ENCODE results near the gene ROBO2.

DNA sequence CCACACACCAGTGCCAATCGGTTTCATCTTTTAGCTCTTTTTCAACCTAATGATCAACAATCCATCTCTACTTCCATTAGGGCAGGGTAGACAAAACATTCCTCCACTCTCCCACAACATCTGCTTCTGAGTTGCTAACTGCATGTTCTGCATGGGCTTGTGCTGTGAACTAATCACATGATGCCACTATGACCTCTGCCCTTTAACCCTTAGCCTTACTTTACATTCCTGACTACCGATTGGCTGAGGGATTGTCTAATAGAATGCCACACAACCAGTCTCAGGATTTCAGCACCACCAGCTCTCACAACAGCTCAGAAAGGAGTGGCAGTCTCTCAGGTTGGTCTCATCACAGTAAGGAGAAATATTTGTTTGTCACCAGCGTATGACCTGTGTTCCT is 562.8 kb downstream of the ROBO2 start:
- TF ChIP-seq FOXM1 (IDR thresholded peaks at IDR 0.05; ENCODE audit: borderline replicate concordance) (no peak), FOXA1 (IDR thresholded peaks at IDR 0.05) (no peak), ARNT (IDR thresholded peaks at IDR 0.05) (no peak), SUZ12 (IDR thresholded peaks at IDR 0.05) (no peak), FOXK2 (IDR thresholded peaks at IDR 0.05) (no peak)

Data from HEK293T (cell line).